ENCODE measurements around the gene CIB4.

Gene CIB4

DNA sequence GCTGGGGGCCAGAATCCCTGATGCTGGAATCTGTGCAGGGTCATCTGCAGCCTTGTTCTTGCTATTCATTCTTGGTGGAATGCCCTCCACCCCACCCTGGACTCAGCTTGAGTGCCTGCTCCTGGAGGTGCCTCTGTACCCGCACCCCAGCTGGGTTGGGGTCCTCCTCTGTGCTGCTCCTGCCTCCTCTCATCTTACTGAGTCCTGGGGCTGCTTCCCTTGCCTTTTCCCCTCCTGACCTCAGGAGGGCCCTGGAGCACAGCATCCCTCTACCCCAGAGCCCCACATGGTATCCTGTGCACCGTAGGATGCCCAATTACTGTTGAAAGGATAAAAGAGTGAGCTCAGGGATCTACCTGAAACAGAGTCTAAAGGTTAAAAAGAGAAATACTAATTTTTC lies 81.6 kb downstream of the CIB4 start:
- no peak for DNase-seq (ENCODE audit: low read depth)
- no peak for TF ChIP-seq CTCF (IDR thresholded peaks at IDR 0.05; ENCODE audit: control insufficient read depth, extremely low read depth, insufficient read depth)
- H3K4me3 ChIP-seq (ENCODE audit: low read depth, low read length), result no peak overlapping the region

DNA sequence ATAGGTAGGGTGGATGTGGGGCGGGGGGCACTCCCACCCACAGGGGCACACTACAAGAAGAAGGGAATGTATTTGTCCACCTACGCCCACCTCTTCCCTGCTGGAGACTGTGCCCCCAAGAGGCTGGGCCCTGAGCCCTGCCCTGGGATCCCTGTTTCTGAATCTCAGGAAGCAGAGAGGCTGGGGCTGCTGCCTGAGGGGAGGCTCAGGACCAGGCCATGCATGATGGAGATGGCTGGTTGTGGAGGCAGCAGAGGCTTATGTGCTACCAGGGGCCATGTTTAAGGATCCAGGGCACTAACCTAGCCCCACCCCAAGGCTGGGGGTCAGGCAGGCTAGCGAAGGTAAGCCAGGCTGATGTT lies 82.1 kb downstream of the CIB4 start:
- no peak for TF ChIP-seq CTCF (IDR thresholded peaks at IDR 0.05; ENCODE audit: control insufficient read depth, extremely low read depth, insufficient read depth)
- H3K4me3 ChIP-seq (ENCODE audit: low read depth, low read length), result no peak overlapping the region
- no peak for DNase-seq (ENCODE audit: low read depth)

DNA sequence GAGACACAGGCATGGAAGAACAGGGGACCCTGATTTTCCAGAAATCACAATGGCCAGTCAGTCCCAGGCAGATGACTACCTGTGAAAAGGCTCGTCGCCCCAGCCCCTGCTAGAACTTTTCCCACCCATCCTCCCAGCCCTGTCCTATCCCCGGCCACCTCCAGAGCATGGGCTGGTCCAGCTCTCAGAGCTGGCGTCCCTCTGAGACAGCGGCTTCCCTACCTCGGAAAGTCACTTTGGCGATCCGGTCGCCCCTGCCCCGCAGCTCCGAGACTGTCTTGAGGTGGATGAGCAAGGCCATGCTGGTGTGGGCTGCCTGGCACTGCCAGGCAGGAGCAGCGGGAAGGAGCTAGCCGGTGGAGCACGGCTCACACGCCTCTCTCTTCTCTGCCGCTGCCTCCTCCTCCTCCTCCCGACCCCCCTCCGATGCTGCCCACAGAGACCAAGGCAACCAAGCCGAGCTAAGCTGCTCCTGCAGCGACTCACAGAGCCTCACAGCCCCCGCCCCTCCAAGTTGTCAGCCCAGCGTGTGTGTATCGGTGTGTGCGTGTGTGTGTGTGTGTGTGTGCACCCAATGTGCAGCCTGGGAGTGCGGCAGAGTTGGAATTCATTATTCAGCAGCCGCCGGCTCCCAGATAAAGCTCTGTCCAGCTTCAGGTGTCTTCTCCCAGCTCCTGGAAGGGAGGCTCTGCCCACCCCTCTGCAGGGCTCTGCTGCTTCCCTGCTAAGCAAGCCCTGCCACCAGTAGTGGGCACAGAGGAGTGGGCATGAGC lies 82.7 kb downstream of the CIB4 start:
- no peak for DNase-seq (ENCODE audit: low read depth)
- TF ChIP-seq CTCF (IDR thresholded peaks at IDR 0.05; ENCODE audit: control insufficient read depth, extremely low read depth, insufficient read depth), result no peak
- H3K4me3 ChIP-seq (ENCODE audit: low read depth, low read length), result no peak overlapping the region

DNA sequence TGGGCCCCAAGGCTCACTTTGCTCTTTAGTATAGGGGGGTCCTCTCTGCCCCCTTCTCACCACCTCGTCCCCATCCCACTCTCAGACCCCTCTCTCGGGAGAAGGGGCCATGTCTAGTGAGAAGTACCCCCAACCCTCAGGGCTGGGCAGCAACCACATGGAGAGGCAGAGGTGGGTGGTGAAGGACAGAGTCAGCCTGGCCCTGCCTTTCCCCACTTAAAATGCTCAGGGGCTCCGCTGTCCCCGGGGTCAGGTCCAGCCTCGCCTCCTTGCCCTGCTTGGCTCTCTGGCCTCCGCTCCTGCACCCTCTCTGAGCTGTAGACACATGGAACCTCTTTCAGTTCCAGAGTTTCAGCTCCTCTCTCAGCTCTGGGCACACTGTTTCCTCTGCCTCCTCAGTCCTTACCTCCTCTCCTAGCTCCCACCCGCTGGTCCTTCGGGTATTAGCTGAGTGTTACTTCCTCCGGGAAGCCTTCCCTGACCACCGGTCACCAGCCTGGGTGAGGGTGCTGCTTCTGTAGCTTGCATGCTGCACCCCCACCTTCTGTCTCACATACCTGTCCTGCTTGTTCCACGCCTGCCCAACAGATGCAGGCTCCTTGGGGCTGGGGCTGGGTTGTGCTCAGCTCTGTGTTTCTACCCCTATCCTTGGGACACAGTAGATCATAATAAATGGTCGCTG lies 83.8 kb downstream of the CIB4 start:
- TF ChIP-seq CTCF (IDR thresholded peaks at IDR 0.05; ENCODE audit: control insufficient read depth, extremely low read depth, insufficient read depth), result no peak
- DNase-seq (ENCODE audit: low read depth), result no peak
- H3K4me3 ChIP-seq (ENCODE audit: low read depth, low read length), result no peak overlapping the region

DNA sequence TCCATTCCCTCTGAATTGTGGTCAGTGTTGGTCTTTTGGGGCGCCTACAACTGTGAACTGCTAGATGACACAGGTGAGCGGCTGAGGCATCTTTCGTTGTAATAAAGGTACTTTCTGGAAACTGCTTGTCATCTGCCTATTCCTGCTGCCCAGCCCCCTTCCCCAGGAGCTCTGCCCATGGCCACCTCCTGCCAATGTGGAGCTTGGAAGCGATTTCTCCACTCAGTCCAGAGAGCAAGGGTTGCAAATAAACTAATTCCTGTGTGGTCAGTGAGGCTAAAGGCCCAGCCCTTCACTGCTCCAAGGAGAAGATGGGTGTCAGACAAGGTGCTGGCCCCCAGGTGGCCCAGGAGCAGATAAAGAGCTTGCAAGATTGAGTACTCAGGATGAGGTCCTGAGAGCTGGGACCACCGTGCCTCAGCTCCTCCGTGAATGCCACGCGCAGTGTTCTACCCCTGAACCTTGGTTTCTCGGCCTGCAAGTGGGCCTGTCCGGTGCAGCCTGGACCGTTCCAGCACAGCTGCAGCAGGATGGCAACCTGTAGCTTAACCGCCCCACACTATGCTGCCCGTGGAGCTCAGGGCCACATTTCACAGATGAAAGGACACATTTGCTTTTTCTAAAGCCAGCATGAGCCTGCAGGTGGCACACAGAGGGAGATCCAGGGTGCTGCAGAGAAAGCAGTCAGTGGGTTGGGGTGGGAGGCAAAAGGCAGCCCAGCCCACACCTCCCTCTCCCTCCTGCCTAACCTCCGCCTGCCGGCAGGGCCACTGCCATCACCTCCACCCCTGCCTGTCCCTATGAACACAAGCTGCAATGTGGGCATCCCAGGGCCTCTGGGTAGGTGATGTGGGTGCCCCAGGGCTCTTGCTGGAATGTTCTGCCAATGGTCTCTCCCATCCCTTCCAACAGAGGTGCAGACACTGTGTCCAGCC lies 84.6 kb downstream of the CIB4 start:
- no peak for TF ChIP-seq CTCF (IDR thresholded peaks at IDR 0.05; ENCODE audit: control insufficient read depth, extremely low read depth, insufficient read depth)

GRCh38 chr2:26555246-26556133 lies 85.7 kb downstream of the CIB4 start:
- DNase-seq (ENCODE audit: low read depth), result no peak
- TF ChIP-seq CTCF (IDR thresholded peaks at IDR 0.05; ENCODE audit: control insufficient read depth, extremely low read depth, insufficient read depth), result no peak
- H3K4me3 ChIP-seq (ENCODE audit: low read depth, low read length), result no peak overlapping the region

More for the DNA sequence above, 84.6 kb downstream of the CIB4 start:
- H3K4me3 ChIP-seq (ENCODE audit: low read depth, low read length), result no peak overlapping the region
- no peak for DNase-seq (ENCODE audit: low read depth)

Data from LNCaP clone FGC (cell line).